ENCODE data around the gene RAB36. TPM values are rescaled to one million over a fixed set of nuclear protein-coding genes. Genes with fewer than 3 reads are reported as not detected.

RAB36 gene
- total RNA-seq, 1 experiment from 2014 or later, result 1.8 TPM

DNA sequence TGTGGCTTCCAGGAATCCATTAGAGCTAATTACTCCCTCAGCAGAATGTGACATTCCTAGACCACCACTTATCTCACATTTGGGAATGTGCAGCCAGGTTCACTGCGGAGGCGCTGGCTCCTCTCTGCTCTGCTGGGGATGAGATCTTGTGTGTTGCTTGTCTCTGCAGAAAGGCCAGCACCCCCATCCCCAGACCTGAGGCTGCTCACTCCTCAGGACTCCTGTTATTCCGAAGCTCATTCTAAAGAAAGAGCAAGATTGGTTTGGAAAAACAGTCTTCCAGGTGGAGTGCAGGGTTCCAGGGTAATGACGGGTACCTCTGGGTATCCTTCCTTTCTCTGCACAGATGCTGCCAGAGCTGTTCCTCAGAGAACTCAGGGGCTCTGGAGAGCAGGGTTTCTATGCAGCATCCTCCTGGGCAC is 24.3 kb upstream of the RAB36 start:
- DNase-seq (ENCODE audit: low spot score) (no peak), ATAC-seq (no peak)
- CTCF ChIA-PET, result interaction anchor here (0.6 to 7.4 kb wide), 5 partner anchors 8 to 185 kb away, joined by 3 to 92 read pairs (median 4); no protein-coding TSS in a partner anchor
- H3K4me3 Mint-ChIP-seq, result no peak overlapping the region
- TF ChIP-seq TP53 (CRISPR knock-in tag; IDR thresholded peaks at IDR 0.05), result no peak
- no peak for TF ChIP-seq RORB (CRISPR knock-in tag; IDR thresholded peaks at IDR 0.05)
- no peak for TF ChIP-seq ATF2 (CRISPR knock-in tag; IDR thresholded peaks at IDR 0.05; ENCODE audit: borderline replicate concordance, low read depth)
- no peak for TF ChIP-seq ZNF416 (CRISPR knock-in tag; IDR thresholded peaks at IDR 0.05)
- TF ChIP-seq E2F1 (CRISPR knock-in tag; IDR thresholded peaks at IDR 0.05), result no peak
- no peak for TF ChIP-seq MAX (CRISPR knock-in tag; IDR thresholded peaks at IDR 0.05)
- no peak for TF ChIP-seq MYBL2 (CRISPR knock-in tag; IDR thresholded peaks at IDR 0.05)
- no peak for TF ChIP-seq ZBTB21 (CRISPR knock-in tag; IDR thresholded peaks at IDR 0.05; ENCODE audit: borderline replicate concordance)
- no peak for TF ChIP-seq PRRX2 (CRISPR knock-in tag; IDR thresholded peaks at IDR 0.05)
- TF ChIP-seq, protein P1, sequence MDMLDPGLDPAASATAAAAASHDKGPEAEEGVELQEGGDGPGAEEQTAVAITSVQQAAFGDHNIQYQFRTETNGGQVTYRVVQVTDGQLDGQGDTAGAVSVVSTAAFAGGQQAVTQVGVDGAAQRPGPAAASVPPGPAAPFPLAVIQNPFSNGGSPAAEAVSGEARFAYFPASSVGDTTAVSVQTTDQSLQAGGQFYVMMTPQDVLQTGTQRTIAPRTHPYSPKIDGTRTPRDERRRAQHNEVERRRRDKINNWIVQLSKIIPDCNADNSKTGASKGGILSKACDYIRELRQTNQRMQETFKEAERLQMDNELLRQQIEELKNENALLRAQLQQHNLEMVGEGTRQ (CRISPR knock-in tag; IDR thresholded peaks at IDR 0.05), result no peak
- no peak for TF ChIP-seq SP1 (CRISPR knock-in tag; conservative IDR thresholded peaks at IDR 0.05)
- TF ChIP-seq, protein P2, sequence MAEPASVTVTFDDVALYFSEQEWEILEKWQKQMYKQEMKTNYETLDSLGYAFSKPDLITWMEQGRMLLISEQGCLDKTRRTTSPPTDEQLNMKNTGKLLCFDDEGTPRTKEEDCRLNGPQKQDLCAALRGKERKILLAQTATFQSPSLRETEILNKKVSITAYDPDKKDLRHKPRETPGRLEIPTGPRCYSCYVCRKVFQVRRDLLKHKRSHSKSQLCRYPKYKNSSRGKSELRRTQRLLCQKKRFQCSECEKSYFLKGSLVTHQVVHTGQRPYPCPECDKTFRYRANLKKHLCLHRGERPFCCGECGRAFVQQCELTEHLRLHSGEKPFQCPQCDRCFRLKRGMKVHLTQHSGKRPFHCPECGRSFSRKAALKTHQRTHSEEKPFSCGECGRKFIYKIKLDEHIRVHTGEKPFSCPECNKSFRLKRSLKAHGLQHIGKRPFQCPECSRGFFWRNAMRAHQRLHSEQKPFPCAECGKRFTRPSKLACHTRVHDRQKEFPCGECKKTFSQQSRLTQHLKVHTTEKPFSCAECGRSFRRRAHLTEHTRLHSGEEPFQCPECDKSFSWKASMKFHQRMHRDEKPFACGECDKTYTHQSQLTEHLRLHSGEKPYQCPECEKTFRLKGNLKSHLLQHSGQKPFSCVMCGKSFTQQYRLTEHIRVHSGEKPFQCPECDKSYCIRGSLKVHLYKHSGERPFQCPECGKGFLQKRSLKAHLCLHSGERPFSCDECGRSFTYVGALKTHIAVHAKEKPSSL (CRISPR knock-in tag; conservative IDR thresholded peaks at IDR 0.05), result no peak
- peaks cover 16% of the 10 kb centered on the region for H3K27me3 Mint-ChIP-seq (ENCODE audit: low read depth)
- H3K4me1 Mint-ChIP-seq, result peaks cover 6% of the 10 kb centered on the region
- POLR2A ChIA-PET, result interaction anchor here (0.6 kb wide), 1 partner anchor 260 kb away, joined by 6 read pairs; no protein-coding TSS in a partner anchor
- H3K9me3 Mint-ChIP-seq, result no peaks in the 10 kb centered on the region
- H3K27ac Mint-ChIP-seq, result no peak overlapping the region
- no peaks in the 10 kb centered on the region for H3K36me3 Mint-ChIP-seq

- ChIA-PET CTCF (interaction anchor here (0.6 to 7.4 kb wide), 3 partner anchors 162 to 185 kb away, joined by 3 to 92 read pairs (median 4); no protein-coding TSS in a partner anchor), POLR2A (interaction anchor here (0.7 kb wide), 1 partner anchor 67 kb away, joined by 4 read pairs; no protein-coding TSS in a partner anchor)
- ATAC-seq (no peak), DNase-seq (ENCODE audit: low spot score) (no peak)
- Mint-ChIP-seq H3K27ac (no peak overlapping the region), H3K27me3 (ENCODE audit: low read depth) (peaks cover 16% of the 10 kb centered on the region), H3K9me3 (no peaks in the 10 kb centered on the region), H3K36me3 (no peaks in the 10 kb centered on the region), H3K4me3 (no peak overlapping the region), H3K4me1 (peaks cover 5% of the 10 kb centered on the region; the same call in 1 of the 2 replicates)
- no peak for TF ChIP-seq CREB1 (CRISPR knock-in tag; IDR thresholded peaks at IDR 0.05)
- TF ChIP-seq, protein P3, sequence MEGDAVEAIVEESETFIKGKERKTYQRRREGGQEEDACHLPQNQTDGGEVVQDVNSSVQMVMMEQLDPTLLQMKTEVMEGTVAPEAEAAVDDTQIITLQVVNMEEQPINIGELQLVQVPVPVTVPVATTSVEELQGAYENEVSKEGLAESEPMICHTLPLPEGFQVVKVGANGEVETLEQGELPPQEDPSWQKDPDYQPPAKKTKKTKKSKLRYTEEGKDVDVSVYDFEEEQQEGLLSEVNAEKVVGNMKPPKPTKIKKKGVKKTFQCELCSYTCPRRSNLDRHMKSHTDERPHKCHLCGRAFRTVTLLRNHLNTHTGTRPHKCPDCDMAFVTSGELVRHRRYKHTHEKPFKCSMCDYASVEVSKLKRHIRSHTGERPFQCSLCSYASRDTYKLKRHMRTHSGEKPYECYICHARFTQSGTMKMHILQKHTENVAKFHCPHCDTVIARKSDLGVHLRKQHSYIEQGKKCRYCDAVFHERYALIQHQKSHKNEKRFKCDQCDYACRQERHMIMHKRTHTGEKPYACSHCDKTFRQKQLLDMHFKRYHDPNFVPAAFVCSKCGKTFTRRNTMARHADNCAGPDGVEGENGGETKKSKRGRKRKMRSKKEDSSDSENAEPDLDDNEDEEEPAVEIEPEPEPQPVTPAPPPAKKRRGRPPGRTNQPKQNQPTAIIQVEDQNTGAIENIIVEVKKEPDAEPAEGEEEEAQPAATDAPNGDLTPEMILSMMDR (IDR thresholded peaks at IDR 0.05), result no peak
- TF ChIP-seq E2F1 (CRISPR knock-in tag; IDR thresholded peaks at IDR 0.05), result no peak
These were observed 23.9 kb upstream of the RAB36 start for GRCh38 chr22:23121424-23121823.
